Activated CD4-positive, alpha-beta T cell treated with anti-CD3 and anti-CD28 coated beads for 4 hours (primary cell): ENCODE results near the gene CMIP.

Experiments
- DNase-seq, 2 donors: peaks; one replicate each; pipeline ENCODE4 v3.0.0-alpha.2; 2020

Gene CMIP

DNA sequence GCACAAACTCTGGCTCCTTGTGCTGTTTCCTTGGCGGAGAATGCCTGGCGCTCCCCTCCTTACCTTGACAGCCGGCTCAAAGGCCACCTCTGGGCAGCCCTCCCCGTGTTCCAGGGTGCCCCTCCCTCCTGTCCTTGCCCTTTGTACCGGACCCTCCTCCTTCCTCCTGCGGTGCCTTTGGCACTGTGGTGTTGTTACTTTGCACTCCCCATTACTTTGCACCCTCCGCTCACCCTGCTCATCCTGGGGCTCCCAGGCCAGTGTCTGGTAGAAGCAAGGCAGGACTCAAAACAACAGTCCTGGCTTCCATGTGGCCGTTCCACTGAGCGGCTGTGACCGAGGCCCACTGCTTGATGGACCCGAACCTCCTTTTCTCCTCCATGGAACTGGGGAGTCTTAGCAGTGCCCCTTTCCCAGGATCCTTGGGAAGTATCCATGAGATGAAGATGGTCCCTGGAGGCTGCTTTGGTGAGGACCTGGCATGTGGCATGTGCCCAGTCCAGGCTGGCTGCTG is 147.8 kb downstream of the CMIP start:
- no peak for DNase-seq

DNA sequence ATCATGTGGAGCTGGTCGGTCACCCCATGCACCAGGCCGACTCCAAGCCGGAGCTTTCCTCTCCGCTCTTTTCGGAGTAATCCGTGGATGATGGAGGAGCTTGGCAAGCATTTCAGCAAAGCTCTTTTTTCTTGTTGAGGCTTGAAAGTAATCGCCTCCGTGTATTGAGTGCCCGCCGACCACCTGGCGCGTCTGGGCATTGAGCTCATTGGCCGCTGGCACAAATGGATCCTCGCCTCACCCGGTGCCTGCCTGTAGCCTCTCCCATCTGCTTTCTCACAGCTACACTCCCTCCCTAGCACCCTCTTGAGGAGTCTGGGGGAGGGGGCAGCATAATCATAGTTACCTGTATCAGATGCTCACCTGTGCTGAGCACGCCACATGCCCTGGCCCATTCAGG is 148.9 kb downstream of the CMIP start:
- DNase-seq = no peak

DNA sequence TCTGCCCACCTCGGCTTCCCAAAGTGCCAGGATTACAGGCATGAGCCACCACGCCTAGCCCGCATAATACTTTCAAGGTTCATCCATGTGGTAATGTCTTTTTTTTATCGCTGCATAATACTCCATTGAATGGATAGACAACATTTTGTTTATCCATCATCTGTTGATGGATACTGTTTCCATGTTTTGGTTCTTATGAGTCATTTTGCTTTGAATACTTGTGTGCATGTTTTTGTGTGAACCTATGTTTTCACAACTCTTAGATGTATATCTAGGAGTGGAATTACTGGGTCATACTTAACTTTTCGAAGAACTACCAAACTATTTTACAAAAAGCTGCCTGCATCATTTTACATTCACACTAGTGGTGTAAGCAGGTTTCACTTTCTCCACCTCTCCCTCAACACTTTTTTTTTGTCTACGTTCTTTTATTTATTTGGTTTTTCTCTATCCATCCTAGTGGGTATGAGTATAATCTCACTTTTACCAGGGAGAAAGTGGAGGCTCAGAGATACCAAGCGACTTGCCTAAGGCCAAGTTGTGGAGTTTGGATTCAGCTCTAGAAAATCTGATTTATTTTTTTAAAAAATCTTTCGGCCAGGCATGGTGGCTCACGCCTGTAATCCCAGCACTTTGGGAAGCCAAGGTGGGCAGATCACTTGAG is 151.2 kb downstream of the CMIP start:
- no peak for DNase-seq

DNA sequence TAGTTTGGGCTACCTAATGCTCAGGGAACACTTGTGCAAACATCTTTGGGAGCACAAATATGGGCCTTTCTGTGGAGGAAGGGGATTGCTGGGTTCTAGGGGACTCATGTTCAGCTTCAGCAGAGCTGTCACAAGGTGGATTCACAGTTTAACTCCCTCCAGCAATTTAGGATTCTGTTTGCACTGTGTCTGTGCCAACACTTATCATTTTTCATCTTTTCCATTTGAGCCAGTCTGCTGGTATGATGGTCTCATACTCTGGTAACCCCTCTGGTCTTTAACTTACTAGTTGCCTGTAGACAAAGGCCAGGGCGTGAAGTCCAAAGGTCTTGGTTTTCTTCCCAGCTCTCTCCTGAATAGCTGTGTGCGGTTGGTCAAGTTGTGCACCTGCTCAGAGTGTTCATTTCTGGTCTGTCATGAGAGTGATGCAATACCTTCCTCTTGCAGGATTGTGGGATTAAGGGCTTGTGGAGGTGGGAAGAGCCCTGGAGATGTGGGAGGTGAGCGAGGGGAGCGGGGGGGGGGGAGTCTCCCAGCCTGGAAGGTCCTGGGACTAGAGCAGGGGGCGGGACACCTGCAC is 152.6 kb downstream of the CMIP start:
- no peak for DNase-seq

DNA sequence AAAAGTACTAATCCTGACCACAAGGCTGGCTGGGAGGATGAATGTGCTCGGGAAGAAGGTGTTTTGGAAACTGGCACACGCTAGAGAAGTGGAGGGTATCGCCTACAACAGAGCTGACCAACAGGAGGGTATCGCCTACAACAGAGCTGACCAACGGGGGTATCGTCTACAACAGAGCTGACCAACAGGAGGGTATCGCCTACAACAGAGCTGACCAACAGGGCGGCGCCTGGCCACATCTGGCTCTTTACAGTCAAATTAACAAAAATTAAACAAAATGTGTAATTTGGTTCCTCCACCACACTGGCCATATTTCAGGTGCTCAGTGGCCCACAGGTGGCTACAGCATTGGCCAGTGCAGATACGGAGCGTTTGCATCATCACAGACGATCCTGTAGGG is 153.5 kb downstream of the CMIP start:
- DNase-seq = no peak

DNA sequence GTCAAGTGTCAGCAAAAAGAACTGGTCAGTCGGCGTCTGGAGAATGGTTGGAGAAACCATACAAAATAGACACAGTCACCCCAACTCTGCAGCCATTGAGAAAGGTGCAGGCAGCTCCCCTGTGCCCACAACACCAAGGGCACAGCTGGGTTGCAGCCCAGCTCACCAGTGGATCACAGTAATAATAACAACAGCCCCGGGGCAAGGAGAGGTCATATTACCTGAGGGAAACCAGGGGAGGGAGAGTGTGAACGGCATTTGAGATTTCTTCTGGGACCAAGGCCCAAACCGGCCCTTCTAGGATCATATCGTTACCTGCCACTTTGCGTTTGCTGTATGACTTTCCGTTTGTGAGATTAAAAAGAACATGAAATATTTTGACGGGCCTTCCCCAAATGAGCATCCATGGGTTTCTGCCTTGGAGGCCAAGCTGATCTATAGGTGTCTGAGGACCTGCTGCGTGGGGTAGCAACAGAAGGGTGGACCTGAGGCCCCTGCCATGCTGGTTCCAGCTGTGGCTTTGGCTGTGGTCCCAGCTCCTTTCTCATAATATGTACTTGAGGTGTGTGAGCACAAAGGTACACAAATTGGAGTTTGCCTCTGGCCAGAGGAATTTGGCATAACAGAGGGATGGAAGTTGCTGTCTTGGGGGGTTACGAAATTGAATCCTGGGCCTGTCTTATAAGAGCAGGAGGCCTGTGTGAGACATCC is 154.6 kb downstream of the CMIP start:
- no peak for DNase-seq

DNA sequence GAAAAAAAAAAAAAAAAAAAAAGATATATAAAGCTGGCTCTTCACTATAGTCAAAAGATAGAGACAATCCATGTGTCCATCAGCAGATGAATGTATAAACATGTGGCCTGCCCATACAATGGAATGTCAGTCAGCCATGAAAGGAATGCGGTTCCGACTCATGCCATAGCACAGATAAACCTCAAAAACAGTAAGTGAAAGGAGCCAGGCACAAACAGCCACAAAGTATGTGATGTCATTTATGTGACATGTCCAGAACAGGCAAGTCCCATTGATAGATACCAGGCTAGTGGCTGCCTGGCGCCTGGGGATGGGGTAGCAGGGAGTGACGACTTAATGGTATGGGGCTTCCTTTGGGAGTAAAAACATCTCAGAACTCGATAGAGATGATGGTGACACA is 155.7 kb downstream of the CMIP start:
- DNase-seq = no peak

DNA sequence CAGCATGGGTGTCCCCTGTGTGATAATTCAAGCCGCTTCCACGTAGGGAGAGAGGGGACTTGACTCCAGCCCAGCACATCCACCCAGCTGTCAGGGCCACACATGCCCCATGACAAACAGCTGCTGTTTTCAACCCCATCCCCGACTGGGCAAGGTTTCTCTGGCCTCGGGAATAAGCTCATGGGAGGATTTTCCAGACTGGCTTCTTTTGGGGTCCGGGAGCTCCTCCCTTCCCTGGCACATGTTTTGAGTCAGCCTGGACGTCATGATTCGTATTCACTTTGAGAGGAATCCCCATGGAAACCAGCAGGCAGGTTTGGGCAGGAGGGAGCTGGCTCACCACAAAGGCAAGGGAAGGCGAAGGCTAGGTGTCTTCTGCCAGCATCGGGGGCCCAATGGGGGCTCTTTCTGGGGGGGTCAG is 156.4 kb downstream of the CMIP start:
- DNase-seq = no peak

DNA sequence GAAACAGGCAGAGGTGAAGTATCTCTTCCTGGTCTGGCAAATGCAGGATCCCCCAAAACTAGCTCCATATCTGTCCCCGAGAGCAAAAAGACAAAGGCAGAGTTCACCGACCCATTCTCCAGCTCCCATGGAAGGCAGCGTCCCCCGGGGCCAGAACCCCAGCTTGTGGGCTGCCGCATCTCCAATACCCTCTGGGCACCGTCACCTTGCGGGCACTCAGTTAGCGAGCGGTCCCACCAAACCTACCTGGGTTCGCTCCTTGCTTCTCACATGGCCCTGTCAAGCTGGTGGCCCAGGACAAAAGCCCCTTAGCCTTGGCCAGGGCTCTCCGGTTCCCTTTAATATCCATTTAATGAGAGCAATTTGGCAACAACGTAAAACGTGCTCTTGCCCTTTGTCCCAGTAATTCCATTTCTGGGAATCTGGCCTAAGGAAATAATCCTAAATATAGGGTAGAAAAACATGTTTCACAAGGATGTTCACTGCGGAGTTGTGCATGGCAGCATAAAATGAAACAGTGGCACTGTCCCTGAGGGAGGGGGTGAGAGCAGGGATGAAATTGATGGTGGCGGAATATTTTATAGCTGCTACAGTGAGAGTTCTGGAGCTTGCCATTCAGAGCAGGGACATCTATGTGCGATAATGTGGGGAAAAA is 157.1 kb downstream of the CMIP start:
- DNase-seq = no peak

DNA sequence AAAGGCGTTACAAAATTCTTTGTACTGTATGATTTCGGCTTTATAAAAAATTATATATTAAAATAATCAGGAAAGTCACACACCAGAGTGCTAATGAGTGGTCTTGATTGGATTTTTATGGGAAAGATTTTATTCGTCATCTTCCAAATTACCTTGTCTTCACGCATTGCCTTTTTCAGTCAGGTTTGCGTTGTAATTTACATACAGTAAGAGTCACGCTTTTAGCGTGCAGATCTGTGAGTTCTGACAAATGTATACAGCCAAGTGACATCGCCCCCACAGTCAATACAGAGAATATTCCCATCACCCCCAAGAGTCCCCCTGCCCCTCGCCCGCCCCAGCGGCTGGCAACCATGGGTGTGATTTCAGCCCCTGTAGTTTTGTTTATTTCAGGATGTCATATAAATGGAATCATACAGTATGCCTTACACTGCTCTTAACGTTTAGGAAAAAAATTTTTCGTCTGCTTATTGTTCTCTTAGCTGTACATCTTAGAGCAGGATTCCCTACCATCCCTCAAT is 157.7 kb downstream of the CMIP start:
- DNase-seq = no peak

DNA sequence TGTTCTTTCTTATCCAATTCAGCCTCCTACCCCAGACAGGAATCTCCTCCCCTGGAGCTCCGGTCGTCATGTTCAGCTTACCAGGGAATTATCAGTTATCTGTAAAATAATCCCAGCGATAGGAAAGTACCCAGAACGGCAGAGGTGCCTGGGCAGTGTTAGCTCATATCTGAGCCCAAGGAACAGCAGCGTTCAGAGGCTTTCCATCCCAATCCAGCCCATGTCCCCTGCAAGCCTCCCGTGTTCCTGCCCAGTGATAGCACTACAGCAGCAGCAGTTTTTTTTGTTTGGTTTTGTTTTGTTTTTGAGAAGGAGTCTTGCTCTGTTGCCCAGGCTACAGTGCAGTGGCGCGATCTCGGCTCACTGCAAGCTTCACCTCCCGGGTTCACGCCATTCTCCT is 158.2 kb downstream of the CMIP start:
- DNase-seq = no peak

DNA sequence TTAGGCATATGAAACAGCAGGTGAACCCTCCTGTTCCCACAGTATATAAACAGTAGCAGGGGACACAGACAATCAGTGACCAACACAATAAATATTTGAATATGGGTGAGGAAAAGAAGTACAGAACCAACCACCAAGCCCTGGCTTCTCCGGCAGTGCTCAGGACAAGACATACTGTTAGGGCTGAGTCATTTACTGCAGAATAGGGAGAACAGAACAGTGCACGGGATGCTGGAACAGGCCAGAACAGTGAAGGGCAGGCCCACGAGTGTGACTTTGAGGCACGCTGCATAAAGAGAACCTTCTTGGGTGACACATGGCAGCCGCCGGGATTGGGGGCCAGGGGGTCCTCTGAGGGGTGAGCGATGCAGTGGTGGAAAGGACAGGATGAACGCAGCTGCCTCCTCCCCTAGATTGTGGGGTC is 160.4 kb downstream of the CMIP start:
- DNase-seq = no peak

DNA sequence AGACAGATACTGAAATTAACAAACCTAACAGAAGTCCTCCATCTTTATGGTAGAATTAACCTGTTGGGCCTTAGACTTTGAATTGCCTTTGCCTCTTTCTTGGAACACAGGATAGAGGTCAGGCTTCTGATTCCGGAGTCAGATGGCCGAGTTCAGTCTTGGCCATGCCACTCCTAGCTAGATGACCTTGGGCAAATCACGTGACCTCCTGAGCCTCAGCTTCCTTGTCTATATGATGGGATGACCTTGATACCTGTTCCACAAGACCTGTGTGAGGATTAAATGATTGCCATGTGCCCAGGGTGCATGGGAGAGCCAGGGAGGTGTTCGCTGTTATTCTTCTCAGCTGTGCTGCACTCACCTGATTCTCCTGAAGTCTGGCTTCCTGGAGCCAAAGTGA is 161.4 kb downstream of the CMIP start:
- DNase-seq = no peak

DNA sequence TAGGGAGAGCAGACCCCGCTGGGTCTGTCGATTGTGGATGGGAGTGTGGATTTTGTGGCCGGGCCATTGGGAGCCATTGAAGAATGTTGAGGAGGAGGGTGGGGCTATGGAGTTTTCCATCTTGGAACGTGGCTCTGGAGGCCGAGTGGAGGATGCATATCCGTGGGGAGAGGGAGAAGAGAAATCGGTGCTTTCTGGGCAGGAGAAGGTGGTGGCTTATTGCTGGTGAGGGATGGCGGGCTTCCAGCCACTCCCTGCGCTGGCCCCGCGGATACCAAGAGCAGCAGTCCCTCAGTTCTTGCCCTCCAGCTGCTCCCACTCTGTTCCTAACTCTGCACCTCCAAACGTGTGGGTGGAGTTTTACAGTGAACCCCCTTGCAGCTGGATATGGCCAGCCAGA is 162.4 kb downstream of the CMIP start:
- no peak for DNase-seq

DNA sequence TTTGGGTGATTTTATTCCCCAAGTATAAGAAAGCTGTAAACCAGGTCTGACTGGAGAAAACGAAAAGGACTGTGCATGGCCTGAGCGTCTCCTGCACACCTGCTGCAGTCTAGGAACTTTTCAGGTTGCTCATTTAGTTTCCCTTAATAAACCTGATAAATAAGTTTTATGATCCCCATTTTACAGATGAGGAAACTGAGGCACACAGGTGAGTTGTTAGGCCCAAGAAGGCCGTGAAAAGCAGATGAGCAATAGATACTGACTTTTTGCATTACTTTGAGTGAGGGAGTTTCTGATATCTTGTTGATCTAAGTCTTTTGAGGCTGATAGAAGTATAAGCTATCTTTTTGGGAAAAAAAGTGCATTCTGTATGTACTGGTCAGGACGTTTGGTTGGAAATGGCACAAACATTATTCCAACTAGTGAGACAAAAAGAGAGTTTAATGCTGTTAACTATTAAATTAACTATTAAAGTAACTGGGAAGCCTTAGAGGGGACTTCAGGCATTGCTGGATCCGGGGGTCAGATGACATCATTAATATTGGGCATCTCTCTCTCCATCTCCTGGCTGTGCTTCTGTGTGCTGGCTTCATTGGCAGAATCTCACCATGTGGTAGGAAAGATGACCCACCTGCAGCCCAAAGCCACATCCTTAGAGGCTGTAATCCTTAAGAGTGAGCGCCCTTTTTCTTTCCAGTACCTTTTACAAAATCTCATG is 163.4 kb downstream of the CMIP start:
- DNase-seq = no peak

DNA sequence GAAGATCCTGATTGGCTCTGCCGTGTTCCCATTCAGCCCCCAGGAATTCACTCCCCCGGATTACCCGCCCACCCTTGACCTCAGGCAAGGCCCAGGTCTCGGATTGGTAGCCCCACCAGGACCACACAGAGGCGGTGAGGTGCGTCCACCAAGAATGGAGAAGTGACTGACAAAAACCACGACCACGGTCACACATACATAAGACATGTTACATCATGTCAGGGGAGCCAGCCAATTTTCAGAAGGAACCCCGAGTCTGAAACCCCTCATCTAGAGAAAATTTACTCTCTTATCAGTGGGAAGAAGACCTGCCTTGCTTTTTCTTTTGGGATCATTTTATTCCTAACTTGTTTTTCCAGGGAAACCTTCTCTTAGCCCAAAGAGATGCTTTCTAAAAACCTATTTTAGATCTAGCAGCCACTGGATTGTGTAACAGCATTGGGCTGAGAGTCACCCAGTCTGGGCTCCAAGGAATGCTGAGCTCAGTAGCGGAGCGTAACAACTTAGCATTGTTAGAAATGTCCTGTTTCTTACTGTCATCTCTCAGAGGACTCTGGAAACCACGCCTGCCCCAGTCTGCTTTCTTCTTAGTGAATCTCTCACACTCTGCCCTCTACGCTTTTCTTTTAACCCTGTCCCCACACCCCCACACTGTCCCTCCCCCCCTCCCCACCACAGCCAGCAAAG is 164.1 kb downstream of the CMIP start:
- no peak for DNase-seq

DNA sequence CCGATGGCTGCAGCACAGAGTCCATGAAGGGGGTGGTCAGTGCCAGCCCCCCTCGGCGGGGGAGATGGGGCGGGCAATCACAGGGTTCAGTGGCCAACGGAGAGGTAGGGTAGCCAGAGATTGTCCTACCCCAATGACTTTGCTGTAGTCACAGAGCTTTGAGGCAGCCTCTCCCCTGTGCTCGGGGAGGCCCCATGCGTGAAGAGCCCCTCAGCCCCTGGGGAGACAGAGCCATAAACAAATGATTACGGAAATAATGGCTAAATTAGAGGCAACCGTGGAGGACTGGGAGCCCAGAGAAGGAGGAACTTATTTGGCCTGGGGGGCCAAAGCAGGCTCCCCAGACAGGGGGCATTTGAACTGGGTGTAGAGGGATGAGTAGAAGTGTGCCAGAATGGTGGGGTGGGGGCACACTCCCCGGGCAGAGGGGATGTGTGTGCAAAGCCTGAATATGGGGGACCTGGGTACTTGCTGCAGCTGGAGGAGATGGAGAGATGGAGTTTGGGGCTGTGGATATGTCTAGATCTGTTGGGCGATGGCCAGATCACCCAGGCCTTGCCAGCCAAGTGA is 164.8 kb downstream of the CMIP start:
- DNase-seq = no peak

DNA sequence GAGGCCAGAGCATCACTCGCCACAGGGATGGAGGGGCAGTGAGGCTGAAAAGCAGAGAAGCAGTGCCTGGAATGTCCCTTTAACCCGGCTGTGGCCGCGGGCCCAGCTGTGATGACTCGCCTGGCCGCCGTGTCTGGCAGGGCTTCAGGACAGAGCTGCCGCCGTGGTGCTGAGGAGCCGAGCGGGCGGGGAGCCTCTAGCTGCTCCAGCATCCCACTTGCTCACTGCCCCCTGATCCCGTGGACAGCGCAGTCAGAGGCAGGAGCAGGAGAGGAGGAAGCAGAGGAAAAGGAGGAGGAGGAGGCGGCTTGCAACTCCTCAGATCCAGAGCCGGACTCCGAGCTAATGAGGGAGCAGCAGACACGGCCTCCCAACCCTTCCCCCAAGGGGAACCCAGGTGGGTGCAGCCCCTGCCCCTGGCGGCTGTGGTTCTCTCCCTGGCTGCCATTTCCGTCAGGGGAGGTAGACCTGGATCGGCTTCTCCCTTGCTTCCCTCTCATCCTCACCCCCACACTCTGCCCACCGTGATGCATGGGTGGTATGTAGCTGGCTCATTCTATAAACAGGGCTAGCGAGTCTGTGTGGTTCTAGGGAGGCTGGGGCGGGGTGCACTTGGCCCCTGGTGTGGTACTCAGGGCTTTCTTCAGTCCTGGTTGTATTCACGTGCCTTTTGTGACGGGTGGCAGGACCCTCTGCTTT is 165.7 kb downstream of the CMIP start:
- no peak for DNase-seq

DNA sequence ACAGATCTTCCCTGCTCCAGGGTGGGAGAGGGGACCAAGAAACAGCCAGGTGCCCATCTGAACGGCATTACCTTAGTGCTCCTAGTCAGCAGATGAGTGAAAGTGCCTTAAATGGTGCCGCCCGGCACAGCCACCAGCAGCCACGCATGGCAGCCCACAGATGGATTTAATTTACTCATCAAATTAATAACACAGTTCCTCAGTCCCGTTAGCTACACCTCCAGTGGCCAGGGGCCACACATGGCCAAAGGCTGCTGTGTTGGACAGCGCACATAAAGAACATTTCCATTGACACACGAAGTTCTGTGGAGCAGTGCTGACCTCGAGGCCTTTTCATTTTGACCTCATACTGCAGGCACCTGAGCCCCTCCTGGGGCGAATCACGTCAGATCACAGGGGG is 166.3 kb downstream of the CMIP start:
- DNase-seq = no peak

DNA sequence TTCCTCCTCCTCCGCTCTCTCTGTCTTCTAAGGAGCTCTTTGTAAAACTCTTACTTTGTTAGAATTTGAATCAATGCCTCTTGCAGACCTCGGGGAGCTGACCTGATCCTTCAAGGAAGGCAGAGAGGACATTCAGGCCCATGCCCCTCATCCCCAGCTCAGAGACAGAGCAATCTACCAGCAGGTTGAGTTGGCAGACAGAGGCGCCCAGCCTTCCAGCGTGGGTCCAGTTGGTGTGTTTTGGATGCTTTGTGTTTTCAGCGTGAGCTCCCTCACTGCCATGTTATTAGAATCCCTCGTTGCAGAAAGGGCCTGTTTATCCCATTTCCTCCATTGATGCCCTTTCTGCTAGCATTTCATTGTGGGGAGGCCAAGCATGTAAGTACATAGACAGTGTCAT is 167.1 kb downstream of the CMIP start:
- DNase-seq = no peak
